Gastroesophageal sphincter (tissue), 3 donors: Measurements from ENCODE around the gene RPL13.

Experiments
- POLR2A ChIP-seq, 2 donors: fragments of 450-650 bp; IDR thresholded peaks; one replicate each; pipeline ENCODE4 v1.6.1; 2017; ENCODE audit warnings: antibody characterized with exemption in 2 of 2, mild to moderate bottlenecking in 2 of 2, moderate library complexity in 1 of 2
- POLR2AphosphoS5 ChIP-seq: sonication (generic); formaldehyde crosslinking; IDR thresholded peaks from one replicate; pipeline ENCODE4 v1.6.1; 2017; ENCODE audit warnings: antibody characterized with exemption
- TF ChIP-seq, protein P1 (sequence below), 4 experiments: fragments of 200-600 bp in 2 of 4; fragments of 450-650 bp in 2 of 4; sonication (generic) in 1 of 4; IDR thresholded peaks; one replicate each; pipeline ENCODE4 v1.5.1; 2017 to 2019; ENCODE audit warnings: antibody characterized with exemption in 4 of 4, mild to moderate bottlenecking in 2 of 4, moderate library complexity in 2 of 4

DNA sequence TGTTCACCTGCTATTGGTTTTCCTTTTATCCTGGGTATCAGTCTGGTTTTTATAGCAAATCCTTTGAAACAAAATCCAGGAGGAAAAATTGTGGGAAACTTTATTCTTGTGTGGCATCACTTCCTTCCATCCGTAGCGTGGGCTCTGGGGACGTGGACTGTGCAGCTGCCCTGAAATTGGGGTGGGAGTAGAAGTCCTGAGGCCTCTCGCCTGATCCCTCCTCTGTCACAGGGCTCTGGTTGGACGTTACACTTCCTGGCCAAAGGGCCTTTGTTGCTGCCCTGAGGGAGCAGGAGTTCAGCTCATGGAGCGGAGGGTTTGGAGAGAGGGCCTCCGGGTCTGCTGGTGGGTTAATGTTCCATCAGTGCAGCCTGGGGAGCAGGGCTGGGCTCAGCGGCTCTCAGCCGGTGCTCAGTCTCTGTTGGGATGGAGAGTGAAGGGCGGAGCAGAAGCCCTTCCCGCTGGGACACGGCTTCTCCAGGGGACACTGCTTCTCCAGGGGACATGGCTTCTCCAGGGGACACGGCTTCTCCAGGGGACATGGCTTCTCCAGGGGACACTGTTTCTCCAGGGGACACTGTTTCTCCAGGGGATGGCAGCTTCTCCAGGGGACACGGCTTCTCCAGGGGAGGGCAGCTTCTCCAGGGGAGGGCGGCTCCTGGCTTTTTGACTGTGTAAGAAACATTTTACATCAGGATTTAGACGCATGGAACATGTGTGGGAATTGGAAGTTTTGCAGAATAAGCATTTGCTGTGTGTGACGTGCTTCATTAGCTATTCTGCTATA is 15.2 kb upstream of the RPL13 start:
- TF ChIP-seq, protein P1, sequence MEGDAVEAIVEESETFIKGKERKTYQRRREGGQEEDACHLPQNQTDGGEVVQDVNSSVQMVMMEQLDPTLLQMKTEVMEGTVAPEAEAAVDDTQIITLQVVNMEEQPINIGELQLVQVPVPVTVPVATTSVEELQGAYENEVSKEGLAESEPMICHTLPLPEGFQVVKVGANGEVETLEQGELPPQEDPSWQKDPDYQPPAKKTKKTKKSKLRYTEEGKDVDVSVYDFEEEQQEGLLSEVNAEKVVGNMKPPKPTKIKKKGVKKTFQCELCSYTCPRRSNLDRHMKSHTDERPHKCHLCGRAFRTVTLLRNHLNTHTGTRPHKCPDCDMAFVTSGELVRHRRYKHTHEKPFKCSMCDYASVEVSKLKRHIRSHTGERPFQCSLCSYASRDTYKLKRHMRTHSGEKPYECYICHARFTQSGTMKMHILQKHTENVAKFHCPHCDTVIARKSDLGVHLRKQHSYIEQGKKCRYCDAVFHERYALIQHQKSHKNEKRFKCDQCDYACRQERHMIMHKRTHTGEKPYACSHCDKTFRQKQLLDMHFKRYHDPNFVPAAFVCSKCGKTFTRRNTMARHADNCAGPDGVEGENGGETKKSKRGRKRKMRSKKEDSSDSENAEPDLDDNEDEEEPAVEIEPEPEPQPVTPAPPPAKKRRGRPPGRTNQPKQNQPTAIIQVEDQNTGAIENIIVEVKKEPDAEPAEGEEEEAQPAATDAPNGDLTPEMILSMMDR (IDR thresholded peaks at IDR 0.05) = no peak
- TF ChIP-seq POLR2AphosphoS5 (no peak), POLR2A (IDR thresholded peaks at IDR 0.05) (no peak)
